Mammary epithelial cell (primary cell): Measurements from ENCODE around the gene RPS27A.

Experiments
- EZH2 ChIP-seq: IDR thresholded peaks from 2 replicates; pipeline ENCODE4 v1.6.1; 2012; ENCODE audit warnings: low read length, inconsistent platforms, borderline replicate concordance
- TF ChIP-seq, protein P1 (sequence below), 2 donors: IDR thresholded peaks in 1 of 2; conservative IDR thresholded peaks in 1 of 2; 2 replicates each; pipeline ENCODE4 v1.5.1; 2011 to 2012; ENCODE audit warnings: inconsistent platforms in 2 of 2, low read length in 2 of 2, mild to moderate bottlenecking in 2 of 2, control low read depth in 1 of 2, low read depth in 1 of 2; ENCODE audit not compliant: insufficient read depth in 1 of 2; ENCODE audit errors: extremely low read depth in 1 of 2

- TF ChIP-seq, protein P1, sequence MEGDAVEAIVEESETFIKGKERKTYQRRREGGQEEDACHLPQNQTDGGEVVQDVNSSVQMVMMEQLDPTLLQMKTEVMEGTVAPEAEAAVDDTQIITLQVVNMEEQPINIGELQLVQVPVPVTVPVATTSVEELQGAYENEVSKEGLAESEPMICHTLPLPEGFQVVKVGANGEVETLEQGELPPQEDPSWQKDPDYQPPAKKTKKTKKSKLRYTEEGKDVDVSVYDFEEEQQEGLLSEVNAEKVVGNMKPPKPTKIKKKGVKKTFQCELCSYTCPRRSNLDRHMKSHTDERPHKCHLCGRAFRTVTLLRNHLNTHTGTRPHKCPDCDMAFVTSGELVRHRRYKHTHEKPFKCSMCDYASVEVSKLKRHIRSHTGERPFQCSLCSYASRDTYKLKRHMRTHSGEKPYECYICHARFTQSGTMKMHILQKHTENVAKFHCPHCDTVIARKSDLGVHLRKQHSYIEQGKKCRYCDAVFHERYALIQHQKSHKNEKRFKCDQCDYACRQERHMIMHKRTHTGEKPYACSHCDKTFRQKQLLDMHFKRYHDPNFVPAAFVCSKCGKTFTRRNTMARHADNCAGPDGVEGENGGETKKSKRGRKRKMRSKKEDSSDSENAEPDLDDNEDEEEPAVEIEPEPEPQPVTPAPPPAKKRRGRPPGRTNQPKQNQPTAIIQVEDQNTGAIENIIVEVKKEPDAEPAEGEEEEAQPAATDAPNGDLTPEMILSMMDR (conservative IDR thresholded peaks at IDR 0.05 in 1 of 2, IDR thresholded peaks at IDR 0.05 in 1 of 2; ENCODE audit: extremely low read depth in 1 of 2, insufficient read depth in 1 of 2, low read depth in 1 of 2, low read length in 2 of 2), result no peak
- no peak for TF ChIP-seq EZH2
Measured at GRCh38 chr2:55204536-55204935, 28.0 kb upstream of the RPS27A start.
